Parathyroid adenoma (tissue), 2 donors: ENCODE measurements around the gene ZIM2.
"Not testable (repeated sequence)": the region's sequence is repeated elsewhere in the genome, so short reads cannot be mapped to it uniquely, and the experiment has no call there.

ENCODE experiments used
- H2AFZ ChIP-seq: fragments of 300-600 bp; sonication (generic); one replicate; pipeline ENCODE4 v1.7.0; 2017; ENCODE audit warnings: antibody characterized with exemption, mild to moderate bottlenecking
- H3K27ac ChIP-seq: fragments of 300-600 bp; sonication (generic); one replicate; pipeline ENCODE4 v1.7.0; 2017
- H3K27me3 ChIP-seq: fragments of 300-600 bp; sonication (generic); one replicate; pipeline ENCODE4 v1.7.0; 2017; ENCODE audit warnings: low read length; ENCODE audit not compliant: control insufficient read depth, insufficient read depth
- H3K36me3 ChIP-seq: fragments of 300-600 bp; sonication (generic); one replicate; pipeline ENCODE4 v1.7.0; 2017; ENCODE audit warnings: low read length; ENCODE audit not compliant: control insufficient read depth, insufficient read depth
- H3K4me1 ChIP-seq: fragments of 300-600 bp; sonication (generic); one replicate; pipeline ENCODE4 v1.7.0; 2017; ENCODE audit warnings: control low read depth
- H3K4me2 ChIP-seq: fragments of 300-600 bp; sonication (generic); one replicate; pipeline ENCODE4 v1.7.0; 2017; ENCODE audit warnings: low read length
- H3K4me3 ChIP-seq: fragments of 300-600 bp; sonication (generic); one replicate; pipeline ENCODE4 v1.7.0; 2017; ENCODE audit warnings: low read depth, low read length
- H3K79me2 ChIP-seq: fragments of 300-600 bp; sonication (generic); one replicate; pipeline ENCODE4 v1.7.0; 2017; ENCODE audit warnings: control low read depth
- H3K9ac ChIP-seq: fragments of 300-600 bp; sonication (generic); one replicate; pipeline ENCODE4 v1.7.0; 2017; ENCODE audit warnings: mild to moderate bottlenecking
- H3K9me3 ChIP-seq: fragments of 300-600 bp; sonication (generic); one replicate; pipeline ENCODE4 v1.7.0; 2017; ENCODE audit warnings: low read length; ENCODE audit not compliant: control insufficient read depth
- TF ChIP-seq, protein P1 (sequence below): fragments of 300-600 bp; sonication (generic); IDR thresholded peaks from one replicate; pipeline ENCODE4 v1.7.0; 2017; ENCODE audit warnings: antibody characterized with exemption, mild to moderate bottlenecking
- donor health status: primary hyperparathyroidism.

ZIM2 gene

DNA sequence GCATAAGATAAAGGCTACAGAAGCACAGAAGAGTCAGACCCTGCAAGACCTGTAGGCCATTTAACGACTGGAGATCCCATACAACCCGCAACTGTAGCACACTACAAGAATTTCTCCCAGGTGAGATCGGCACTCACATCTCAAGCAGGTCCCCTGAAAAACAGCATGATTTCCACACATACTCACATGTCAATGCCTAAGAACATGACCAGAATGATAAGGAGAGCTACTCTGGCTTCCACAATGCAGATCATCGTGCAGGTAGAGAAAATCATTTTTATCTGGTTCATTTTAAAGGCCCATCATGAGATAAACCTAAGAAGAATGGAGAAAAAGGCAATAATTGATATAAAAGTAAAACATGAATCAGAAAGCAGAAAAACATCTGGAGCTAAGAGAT is 17.5 kb upstream of the ZIM2 start:
- no peaks in the 10 kb centered on the region for H3K79me2 ChIP-seq
- no peaks in the 10 kb centered on the region for H3K4me1 ChIP-seq
- TF ChIP-seq, protein P1, sequence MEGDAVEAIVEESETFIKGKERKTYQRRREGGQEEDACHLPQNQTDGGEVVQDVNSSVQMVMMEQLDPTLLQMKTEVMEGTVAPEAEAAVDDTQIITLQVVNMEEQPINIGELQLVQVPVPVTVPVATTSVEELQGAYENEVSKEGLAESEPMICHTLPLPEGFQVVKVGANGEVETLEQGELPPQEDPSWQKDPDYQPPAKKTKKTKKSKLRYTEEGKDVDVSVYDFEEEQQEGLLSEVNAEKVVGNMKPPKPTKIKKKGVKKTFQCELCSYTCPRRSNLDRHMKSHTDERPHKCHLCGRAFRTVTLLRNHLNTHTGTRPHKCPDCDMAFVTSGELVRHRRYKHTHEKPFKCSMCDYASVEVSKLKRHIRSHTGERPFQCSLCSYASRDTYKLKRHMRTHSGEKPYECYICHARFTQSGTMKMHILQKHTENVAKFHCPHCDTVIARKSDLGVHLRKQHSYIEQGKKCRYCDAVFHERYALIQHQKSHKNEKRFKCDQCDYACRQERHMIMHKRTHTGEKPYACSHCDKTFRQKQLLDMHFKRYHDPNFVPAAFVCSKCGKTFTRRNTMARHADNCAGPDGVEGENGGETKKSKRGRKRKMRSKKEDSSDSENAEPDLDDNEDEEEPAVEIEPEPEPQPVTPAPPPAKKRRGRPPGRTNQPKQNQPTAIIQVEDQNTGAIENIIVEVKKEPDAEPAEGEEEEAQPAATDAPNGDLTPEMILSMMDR: no peak
- H3K36me3 ChIP-seq: no peaks in the 10 kb centered on the region
- H2AFZ ChIP-seq: no peak overlapping the region
- no peak overlapping the region for H3K4me3 ChIP-seq
- H3K4me2 ChIP-seq: no peak overlapping the region
- no peaks in the 10 kb centered on the region for H3K27me3 ChIP-seq
- H3K9ac ChIP-seq: no peak overlapping the region
- H3K9me3 ChIP-seq: no peaks in the 10 kb centered on the region
- H3K27ac ChIP-seq: no peak overlapping the region

DNA sequence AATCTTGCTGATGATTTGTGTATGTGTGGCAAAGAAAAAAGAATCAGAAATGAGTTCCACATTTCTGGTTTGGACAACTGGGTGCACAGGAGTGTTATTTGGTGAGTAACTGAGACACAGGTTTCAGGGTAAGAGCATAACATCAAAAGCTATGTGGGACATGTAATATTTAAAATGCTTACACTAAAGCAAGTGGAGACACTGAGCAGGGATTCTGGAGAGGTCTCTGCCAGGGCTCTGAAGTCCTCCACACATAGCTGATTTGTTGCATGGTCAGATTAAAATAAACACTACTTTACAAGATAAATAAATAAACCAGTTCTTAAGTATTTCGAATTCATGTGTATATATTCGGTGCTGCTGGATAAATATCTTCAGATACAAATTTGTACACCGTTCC is 16.3 kb upstream of the ZIM2 start:
- H3K9ac ChIP-seq: no peak overlapping the region
- H3K27ac ChIP-seq: no peak overlapping the region
- H3K4me2 ChIP-seq: no peak overlapping the region
- no peaks in the 10 kb centered on the region for H3K9me3 ChIP-seq
- no peaks in the 10 kb centered on the region for H3K36me3 ChIP-seq
- H3K27me3 ChIP-seq: no peaks in the 10 kb centered on the region
- H3K4me3 ChIP-seq: no peak overlapping the region
- no peaks in the 10 kb centered on the region for H3K4me1 ChIP-seq
- no peaks in the 10 kb centered on the region for H3K79me2 ChIP-seq
- TF ChIP-seq, protein P1: no peak
- H2AFZ ChIP-seq: no peak overlapping the region

DNA sequence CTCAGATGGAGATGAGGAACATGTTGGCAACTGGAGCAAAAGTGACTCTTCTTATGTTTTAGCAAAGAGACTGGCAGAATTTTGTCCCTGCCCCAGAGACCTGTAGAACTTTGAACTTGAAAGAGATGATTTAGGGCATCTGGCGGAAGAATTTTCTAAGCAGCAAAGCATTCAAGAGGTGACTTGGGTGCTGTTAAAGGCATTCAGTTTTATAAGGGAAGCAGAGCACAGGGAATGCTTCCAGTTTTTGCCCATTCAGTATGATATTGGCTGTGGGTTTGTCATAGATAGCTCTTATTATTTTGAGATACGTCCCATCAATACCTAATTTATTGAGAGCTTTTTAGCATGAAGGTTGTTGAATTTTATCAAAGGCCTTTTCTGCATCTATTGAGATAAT is 11.8 kb upstream of the ZIM2 start:
- H3K9ac ChIP-seq, H3K27me3 ChIP-seq, H3K27ac ChIP-seq, H3K4me3 ChIP-seq, H3K79me2 ChIP-seq, H3K9me3 ChIP-seq, H3K36me3 ChIP-seq, H2AFZ ChIP-seq, H3K4me2 ChIP-seq, H3K4me1 ChIP-seq: not testable (repeated sequence)

DNA sequence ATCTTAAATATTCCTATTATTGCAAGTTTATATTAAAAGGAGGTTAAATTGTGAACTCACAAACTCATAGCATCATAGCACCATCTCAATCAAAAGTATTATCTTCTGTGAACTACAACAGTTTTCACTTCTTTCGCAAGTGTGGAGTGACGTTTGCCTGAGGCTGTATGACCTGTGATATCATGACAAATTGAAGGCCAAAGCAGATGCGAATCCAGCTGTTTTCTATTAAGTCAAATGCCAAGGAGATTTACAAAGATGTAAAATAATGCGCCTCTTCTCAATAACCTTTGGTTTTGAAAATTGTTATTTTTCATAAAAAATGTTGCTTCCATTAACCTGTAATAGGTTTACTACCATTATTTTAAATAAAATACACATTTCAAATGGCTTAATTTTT is 7.6 kb upstream of the ZIM2 start:
- TF ChIP-seq, protein P1: no peak
- Histone ChIP-seq H3K4me2 (no peak overlapping the region), H3K9me3 (no peaks in the 10 kb centered on the region), H3K9ac (no peak overlapping the region), H3K4me1 (no peaks in the 10 kb centered on the region), H3K27me3 (no peaks in the 10 kb centered on the region), H3K36me3 (no peaks in the 10 kb centered on the region), H2AFZ (no peak overlapping the region), H3K4me3 (no peak overlapping the region), H3K27ac (no peak overlapping the region), H3K79me2 (no peaks in the 10 kb centered on the region)

DNA sequence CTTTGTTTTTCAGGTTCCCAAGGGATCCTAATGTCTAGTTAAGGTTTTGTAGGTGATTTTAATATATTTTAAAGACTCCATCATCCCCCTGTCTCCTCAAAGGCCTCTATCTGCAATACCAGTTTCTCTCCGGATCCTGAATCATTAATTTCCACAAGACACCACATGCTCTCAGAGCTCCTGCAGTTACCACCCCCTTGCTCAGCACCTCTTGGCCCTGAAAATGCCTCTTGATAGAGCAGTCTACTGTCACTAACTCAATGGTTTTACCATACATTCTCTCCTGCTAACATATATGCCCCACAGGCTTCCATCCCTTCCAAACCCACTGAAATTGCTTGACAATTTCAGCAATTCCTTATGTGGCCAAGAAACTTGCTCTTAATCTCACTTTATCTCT is 1.9 kb upstream of the ZIM2 start:
- H3K9ac ChIP-seq: no peak overlapping the region
- no peaks in the 10 kb centered on the region for H3K79me2 ChIP-seq
- no peaks in the 10 kb centered on the region for H3K36me3 ChIP-seq
- no peaks in the 10 kb centered on the region for H3K27me3 ChIP-seq
- no peak overlapping the region for H3K4me2 ChIP-seq
- H3K9me3 ChIP-seq: no peaks in the 10 kb centered on the region
- no peak overlapping the region for H3K27ac ChIP-seq
- H3K4me1 ChIP-seq: no peaks in the 10 kb centered on the region
- TF ChIP-seq, protein P1: no peak
- H3K4me3 ChIP-seq: no peak overlapping the region
- no peak overlapping the region for H2AFZ ChIP-seq
